ENCODE results near the gene RMC1. TPM values are rescaled to one million over a fixed set of nuclear protein-coding genes. Genes with fewer than 3 reads are reported as not detected.

RMC1 gene
- total and polyA plus RNA-seq, 11 donors, result 12.2 to 27.8 (median 17.5) TPM

- Histone ChIP-seq H3K27ac (peak overlapping the region in 2 of 12 donors; percentile 17 to 38), H3K4me3 (no peak overlapping the region), H3K9me3 (no peaks in the 10 kb centered on the region), H3K4me1 (peaks cover 0 to 10% (median 0%) of the 10 kb centered on the region in 12 donors), H3K27me3 (no peaks in the 10 kb centered on the region), H3K36me3 (peaks cover 0 to 100% (median 96%) of the 10 kb centered on the region in 9 donors)
- 58 to 76% (median 68%) methylated on average over 7 of the region's 7 CpGs for WGBS, 4 donors
- peak in 2 of 4 donors; percentile 36 to 59 for ATAC-seq
- intact Hi-C loops (cut with DNase I), result loop anchor here in 2 of 10 donors (5.0 to 10.0 kb wide), 2 partner anchors 180 to 293 kb away; no protein-coding TSS in a partner anchor
- DNase-seq, result no peak
- no peak for TF ChIP-seq CTCF (IDR thresholded peaks at IDR 0.05)
- no peak for TF ChIP-seq POLR2A (IDR thresholded peaks at IDR 0.05)
Observed at GRCh38 chr18:23521907-23522306, 18.6 kb downstream of the RMC1 start.

GRCh38 chr18:23523429-23524212 lies 20.3 kb downstream of the RMC1 start:
- intact Hi-C loops (cut with DNase I), result loop anchor here in 2 of 10 donors (5.0 to 10.0 kb wide), 2 partner anchors 179 to 291 kb away; no protein-coding TSS in a partner anchor
- ATAC-seq, result no peak

GRCh38 chr18:23524213-23524707 lies 20.9 kb downstream of the RMC1 start:
- Histone ChIP-seq H3K4me1 (peaks cover 0 to 24% (median 0%) of the 10 kb centered on the region in 12 donors), H3K27ac (no peak overlapping the region), H3K36me3 (peaks cover 0 to 100% (median 96%) of the 10 kb centered on the region in 9 donors), H3K27me3 (no peaks in the 10 kb centered on the region), H3K4me3 (no peak overlapping the region), H3K9me3 (no peaks in the 10 kb centered on the region)
- no peak for TF ChIP-seq POLR2A (IDR thresholded peaks at IDR 0.05)
- TF ChIP-seq CTCF (IDR thresholded peaks at IDR 0.05), result no peak
- DNase-seq, result no peak
- ATAC-seq, result no peak
- 93 to 95% (median 94%) methylated on average over 14 of the region's 14 CpGs for WGBS, 4 donors
- intact Hi-C loops (cut with DNase I), result loop anchor here in 2 of 10 donors (5.0 to 10.0 kb wide), 2 partner anchors 178 to 291 kb away; no protein-coding TSS in a partner anchor

More at GRCh38 chr18:23523429-23524212, 20.3 kb downstream of the RMC1 start:
- Histone ChIP-seq H3K27me3 (no peaks in the 10 kb centered on the region), H3K9me3 (no peaks in the 10 kb centered on the region), H3K36me3 (peaks cover 0 to 100% (median 96%) of the 10 kb centered on the region in 9 donors), H3K4me1 (peaks cover 0 to 18% (median 0%) of the 10 kb centered on the region in 12 donors), H3K27ac (no peak overlapping the region), H3K4me3 (no peak overlapping the region)
- WGBS, 4 donors, result 90 to 93% (median 91%) methylated on average over 12 of the region's 12 CpGs
- TF ChIP-seq POLR2A (IDR thresholded peaks at IDR 0.05) (no peak), CTCF (IDR thresholded peaks at IDR 0.05) (no peak)
- DNase-seq, result no peak

- no peaks in the 10 kb centered on the region for H3K27me3 ChIP-seq
- H3K36me3 ChIP-seq, result peaks cover 0 to 100% (median 96%) of the 10 kb centered on the region in 9 donors
- intact Hi-C loops (cut with DNase I), result loop anchor here in 1 of 10 donors (10.0 kb wide), 1 partner anchor 288 kb away; no protein-coding TSS in a partner anchor
- H3K4me3 ChIP-seq, result no peak overlapping the region
- H3K27ac ChIP-seq, result no peak overlapping the region
- TF ChIP-seq CTCF (IDR thresholded peaks at IDR 0.05) (no peak), POLR2A (IDR thresholded peaks at IDR 0.05) (no peak)
- no peak for ATAC-seq
- 95 to 98% (median 97%) methylated on average over 5 of the region's 5 CpGs for WGBS, 4 donors
- H3K4me1 ChIP-seq, result peaks cover 0 to 38% (median 0%) of the 10 kb centered on the region in 12 donors
- H3K9me3 ChIP-seq, result no peaks in the 10 kb centered on the region
- DNase-seq, result no peak
Observed at GRCh38 chr18:23526501-23527063, 23.3 kb downstream of the RMC1 start.

Data from heart left ventricle (tissue), 16 donors.